ENCODE results near the gene SLC34A3.

Gene SLC34A3

DNA sequence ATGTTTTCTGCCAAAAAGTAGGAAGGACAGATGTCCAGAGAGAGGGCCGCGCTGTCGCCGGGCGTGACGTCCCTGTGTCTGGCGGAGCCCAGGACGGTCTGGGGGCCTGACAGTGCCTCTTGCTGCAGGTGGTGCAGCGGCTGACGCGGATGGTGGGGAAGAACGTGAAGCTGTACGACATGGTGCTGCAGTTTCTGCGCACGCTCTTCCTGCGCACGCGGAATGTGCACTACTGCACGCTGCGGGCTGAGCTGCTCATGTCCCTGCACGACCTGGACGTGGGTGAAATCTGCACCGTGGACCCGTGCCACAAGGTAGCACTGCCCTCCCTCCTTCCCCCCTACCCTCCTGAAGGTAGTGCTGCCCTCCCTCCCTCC is 32.2 kb downstream of the SLC34A3 start:
- no peak for DNase-seq

DNA sequence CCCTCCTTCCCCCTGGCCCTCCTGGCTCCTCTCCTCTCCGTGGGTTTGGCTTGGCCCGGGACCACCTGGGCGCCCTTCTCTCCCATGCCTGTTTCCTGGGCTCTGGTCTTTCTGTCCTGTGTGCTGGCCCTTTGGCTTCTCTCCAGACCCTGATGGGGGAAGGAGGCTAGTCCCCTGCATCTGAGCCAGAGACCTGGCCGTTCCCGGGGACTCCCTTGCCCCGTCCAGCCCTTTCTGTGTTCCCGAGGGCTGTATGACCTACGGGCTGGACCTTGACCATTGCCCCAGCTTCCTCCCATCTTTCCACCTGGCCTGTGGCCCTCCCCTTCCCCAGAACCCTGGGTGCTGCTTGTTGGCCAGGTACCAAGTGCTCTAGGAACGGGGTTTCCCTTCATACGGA is 32.8 kb downstream of the SLC34A3 start:
- no peak for DNase-seq

GRCh38 chr9:137264067-137264466 is 33.4 kb downstream of the SLC34A3 start:
- DNase-seq: no peak

- DNase-seq: no peak
Observed at GRCh38 chr9:137265496-137266161, 34.9 kb downstream of the SLC34A3 start.

GRCh38 chr9:137266162-137266527 is 35.4 kb downstream of the SLC34A3 start:
- no peak for DNase-seq

DNA sequence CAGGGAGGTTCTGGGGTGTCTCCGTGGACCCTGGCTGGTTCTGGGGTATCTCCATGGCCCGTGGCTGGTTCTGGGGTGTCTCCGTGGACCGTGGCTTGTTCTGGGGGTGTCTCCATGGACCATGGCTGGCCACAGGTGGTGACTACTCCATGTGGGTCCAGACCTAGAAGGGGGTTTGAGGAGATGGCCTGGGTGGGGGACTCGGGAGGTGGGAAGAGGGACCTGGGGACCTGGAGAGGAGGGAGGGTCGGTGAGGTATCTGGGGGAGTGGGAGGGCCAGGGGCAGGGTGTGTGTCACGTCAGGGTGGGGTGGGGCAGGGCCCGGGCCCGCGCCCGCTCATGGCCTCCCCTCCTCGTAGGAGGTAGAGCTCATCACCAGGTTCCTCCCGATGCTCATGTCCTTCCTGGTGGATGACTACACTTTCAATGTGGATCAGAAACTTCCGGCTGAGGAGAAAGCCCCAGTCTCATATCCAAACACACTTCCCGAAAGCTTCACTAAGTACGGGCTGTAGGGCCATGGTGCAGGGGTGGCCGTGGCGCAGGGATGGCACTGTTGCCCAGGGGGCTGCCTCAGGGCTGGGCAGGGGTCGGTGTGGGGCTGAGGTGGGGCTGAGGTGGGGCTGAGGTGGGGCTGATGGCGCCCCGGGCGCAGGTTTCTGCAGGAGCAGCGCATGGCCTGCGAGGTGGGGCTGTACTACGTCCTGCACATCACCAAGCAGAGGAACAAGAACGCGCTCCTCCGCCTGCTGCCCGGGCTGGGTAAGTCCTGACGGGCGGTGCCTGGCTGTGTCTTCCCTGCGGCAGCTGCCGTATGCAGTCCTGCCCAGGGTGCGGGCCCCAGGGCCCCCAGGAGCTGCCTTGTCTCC is 36.1 kb downstream of the SLC34A3 start:
- DNase-seq: no peak

DNA sequence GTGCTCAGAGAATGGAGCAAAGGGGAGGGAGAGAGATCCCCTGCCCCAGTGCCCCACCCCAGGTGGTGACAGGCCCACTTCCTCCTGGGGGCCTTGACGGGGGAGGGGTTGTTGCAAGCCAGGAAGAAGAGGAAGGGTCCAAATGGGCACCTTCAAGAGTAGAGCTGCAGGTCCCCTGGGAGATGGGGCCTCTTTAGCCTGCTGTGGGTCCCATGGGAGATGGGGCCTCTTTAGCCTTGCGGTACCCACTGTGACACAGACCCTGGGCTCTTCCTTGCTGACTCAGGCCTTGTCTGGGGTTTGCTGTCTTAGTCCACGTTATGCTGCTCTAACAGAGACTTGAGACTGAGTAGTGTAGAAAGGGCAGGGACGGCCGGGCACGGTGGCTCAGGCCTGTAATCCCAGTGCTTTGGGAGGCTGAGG is 37.2 kb downstream of the SLC34A3 start:
- no peak for DNase-seq

- no peak for DNase-seq
Observed at GRCh38 chr9:137268538-137269201, 38.0 kb downstream of the SLC34A3 start.

GRCh38 chr9:137269231-137269772 is 38.6 kb downstream of the SLC34A3 start:
- DNase-seq: no peak

DNA sequence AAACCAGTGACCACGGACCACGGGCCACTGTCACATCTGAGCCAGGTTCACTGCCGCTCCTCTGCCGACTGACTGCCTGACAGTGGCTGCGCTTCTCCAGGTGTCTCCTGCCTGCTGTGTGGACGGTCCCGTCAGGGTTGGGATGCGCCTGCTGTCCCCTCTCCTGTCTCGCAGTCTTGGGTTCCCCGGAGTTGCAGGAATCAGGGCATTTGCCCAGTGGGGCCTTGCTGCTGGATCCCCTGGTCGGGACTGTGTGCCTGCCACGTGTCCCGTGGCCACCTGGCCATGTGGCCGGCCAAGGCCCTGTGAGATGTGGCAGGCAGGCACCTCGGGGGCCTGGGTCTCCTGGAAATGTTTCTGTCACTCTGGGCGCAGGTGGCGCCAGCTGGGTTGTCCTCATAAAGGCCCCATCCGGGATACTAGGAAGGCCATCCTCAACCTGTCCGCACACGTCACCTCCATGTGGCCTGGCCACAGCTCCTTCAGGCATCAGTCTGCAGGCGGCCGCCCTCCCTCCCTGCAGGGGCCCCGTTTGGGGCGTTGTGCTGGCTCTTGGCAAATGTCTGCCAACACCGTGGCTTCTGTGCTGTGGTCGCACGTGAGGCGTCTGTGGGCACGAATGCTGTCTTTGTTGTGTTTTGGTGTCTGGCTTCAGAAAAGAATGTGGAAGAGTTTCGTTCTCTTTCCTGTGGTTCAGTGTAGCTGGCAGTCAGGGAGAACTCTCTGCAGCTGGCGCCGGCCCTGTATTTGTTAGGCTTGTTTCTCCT is 40.4 kb downstream of the SLC34A3 start:
- DNase-seq: no peak

DNA sequence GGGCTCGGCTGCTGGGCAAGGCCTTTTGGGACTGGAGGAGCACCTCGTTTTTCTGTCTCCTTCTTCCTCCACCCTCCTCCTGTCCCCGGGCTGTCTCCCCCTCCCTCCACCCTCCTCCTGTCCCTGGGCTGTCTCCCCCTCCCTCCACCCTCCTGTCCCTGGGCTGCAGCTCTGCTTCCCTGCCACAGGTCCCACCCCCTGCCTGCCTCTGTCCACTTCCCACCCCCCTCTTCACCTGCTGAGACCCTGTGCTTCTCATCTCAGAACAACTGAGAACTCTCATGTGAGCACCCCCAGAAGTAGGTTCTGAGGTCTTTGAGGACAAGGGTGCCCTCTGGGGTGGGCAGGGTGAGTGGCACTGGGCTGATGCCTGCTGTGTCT is 41.0 kb downstream of the SLC34A3 start:
- DNase-seq: no peak

DNA sequence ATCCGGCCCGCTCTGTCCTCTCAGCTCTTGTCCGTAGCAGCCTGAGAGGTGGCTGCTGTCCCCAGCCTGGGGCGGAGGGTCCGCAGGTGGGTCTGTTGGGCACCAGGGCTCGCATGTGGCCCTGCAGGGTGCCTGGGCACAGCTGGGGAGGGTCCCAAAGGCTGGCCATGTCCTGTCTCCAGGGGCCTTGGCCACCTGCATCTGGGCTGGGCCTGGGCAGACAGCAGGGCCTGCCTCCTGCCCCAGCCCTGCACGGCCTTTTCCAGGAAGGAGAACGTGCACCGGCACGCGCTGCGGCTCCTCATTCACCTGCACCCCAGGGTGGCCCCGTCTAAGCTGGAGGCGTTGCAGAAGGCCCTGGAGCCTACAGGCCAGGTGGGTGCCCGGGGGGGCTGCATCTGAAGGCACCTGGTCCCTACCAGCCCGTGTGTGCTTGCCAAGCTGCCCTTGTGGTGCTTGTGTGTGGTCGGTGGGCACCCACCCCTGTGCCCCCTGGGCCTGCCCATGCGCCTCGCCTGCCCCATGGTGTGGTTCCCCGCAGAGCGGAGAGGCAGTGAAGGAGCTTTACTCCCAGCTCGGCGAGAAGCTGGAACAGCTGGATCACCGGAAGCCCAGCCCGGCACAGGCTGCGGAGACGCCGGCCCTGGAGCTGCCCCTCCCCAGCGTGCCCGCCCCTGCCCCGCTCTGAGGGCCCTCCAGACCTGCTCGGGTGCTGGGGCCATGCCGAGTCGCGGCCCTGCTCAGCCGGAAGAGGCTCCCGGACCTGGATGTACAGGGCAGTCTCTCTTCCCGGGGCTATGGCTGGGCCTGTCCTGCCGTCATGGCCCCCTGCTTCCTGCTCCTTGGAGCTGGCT is 41.8 kb downstream of the SLC34A3 start:
- no peak for DNase-seq

- DNase-seq: no peak
Observed at GRCh38 chr9:137273095-137273490, 42.4 kb downstream of the SLC34A3 start.

GRCh38 chr9:137273611-137274320 is 43.1 kb downstream of the SLC34A3 start:
- no peak for DNase-seq

DNA sequence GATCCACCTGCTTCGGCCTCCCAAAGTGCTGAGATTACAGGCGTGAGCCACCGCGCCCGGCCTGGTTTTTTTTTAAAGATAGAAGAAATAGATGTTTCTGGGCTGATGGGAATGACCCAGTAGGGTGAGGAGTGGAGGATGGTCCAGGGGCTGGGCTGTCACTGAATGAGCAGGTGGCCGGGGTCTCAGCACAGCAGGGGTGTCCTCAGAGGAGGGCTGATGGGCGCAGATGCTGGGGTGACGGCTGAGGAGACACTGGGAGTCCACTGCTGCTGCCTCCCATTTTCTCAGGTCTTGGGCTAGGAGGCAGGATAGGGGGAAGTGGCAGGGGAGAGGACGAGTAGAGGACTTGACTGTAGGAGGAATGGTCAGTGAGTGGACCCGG is 44.5 kb downstream of the SLC34A3 start:
- no peak for DNase-seq

- DNase-seq: no peak
Observed at GRCh38 chr9:137275588-137276472, 45.1 kb downstream of the SLC34A3 start.

DNA sequence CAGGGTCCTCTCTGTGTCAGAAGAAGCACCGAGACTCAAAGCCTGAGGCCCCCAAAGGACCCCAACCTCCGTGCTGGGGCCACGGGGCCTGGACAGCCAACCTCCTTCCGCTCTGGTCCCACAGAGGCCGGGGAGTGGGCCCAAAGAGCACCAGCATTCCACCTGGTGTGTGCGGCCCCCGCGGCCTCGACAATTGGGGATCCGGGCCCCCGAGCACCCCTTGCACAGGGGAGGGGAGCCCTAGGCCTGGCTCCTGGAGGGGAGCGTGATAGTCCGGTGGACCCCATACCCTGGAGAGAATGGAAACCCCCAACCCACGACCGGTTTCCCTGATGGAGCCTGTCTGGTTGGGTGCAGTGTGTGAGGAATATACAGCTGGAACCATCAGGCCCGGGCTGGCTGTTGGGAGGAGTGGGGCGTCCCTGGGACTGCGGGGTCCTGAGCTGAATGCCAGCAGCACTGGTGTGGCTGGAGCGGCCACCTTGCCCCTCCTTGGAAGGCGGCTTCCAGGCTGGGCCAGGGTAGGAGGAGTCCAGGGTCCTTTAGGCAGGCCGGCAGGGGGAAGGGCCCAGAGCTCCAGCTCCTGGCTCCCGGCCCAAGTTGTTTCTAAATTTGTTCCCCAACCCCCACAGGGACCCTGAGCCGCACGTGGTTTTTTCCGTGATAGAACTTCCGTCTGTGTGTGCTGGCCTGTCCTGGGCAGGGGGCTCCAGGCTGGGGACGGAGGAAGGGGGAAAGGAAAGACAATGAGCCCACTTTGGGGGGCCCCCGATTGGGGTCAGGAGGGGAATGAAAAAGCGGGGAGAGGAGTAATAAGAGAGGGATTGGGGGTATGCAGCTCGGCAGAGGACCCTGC is 46.0 kb downstream of the SLC34A3 start:
- DNase-seq: no peak

DNA sequence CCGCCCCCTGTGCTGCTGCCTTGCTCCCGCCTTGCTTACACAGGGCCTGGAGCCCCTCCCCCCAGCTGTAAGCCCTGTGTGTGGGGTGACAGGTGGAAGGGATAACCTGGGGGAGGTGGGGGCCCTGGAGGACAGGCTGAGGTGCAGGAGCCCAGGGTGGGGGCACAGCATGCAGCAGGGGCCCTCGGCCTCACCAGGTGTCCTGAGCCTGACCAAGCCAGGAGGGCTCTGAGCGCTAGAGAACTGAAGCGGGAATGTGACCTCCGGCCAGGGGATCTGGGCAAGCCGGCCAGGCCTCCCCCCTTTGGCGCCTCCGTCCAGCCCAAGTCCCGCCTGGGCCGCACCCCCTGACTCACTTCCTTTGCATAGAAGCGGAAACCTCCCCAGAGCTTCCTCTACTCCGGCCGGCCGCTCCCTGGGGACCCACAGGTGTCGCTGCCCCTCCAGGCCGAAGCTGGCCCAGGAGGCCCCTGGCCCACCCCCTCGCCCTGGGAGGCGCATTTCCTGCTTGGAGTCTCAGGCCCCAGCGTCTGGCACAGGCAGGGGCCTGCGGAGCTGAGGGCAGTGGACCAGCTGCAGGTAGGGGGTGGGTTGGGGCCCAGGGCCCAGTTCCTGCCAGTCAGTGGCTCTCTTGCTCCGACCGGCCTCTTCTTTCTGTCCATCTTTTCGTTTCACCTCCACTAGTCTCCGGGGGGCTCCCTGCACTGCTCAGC is 46.8 kb downstream of the SLC34A3 start, which contains the start of gene TOR4A:
TSS of gene TOR4A (plus strand) at position 398 of the 713 bp plus-strand sequence. CDS start 964 bp downstream, outside the sequence.
- DNase-seq: no peak
